K562 (cell line): Measurements from ENCODE around the gene SPHK1. TPM values are rescaled to one million over a fixed set of nuclear protein-coding genes. Genes with fewer than 3 reads are reported as not detected.

ENCODE experiments used
- ATAC-seq: fragments of 200-7000 bp; cut with Tn5 transposase; 3 replicates; pipeline ENCODE4 v1.9.1; 2020; ENCODE audit warnings: moderate library complexity
- BruUV-seq: library from RNA; stranded (reverse); fragments of 400-500 nt; replicated peaks from 2 replicates; lab custom pipeline; 2021; lab: Mats Ljungman, UMichigan
- CTCF ChIA-PET: fragments of 300-600 bp; formaldehyde crosslinking; extraction: SDS; loops from one replicate; lab custom pipeline; 2021; ENCODE audit warnings: low intra/inter-chr PET ratio; lab: Yijun Ruan, JAX
- POLR2A ChIA-PET: fragments of 300-600, 350-650 bp; sonication (Branson Sonifier 250); formaldehyde crosslinking; extraction: SDS; loops from one replicate; lab custom pipeline; 2021; ENCODE audit warnings: antibody characterized with exemption, inconsistent platforms; lab: Yijun Ruan, JAX
- DNase-seq, 4 experiments: peaks; one replicate each; pipeline versions ENCODE4 v3.0.0 to v3.0.0-alpha.2; 2011 to 2018; ENCODE audit warnings: low spot score in 3 of 4, mixed read lengths in 3 of 4; ENCODE audit errors: extremely low read depth in 1 of 4
- FAIRE-seq: peaks from 2 replicates; lab custom pipeline; 2011; peaks lifted over from hg19 to GRCh38; lab: Jason Lieb, UNC
- H2AFZ ChIP-seq: 2 replicates; pipeline ENCODE4 v1.6.0; 2011; ENCODE audit warnings: low read depth, low read length, control low read depth, inconsistent platforms
- H3K27ac ChIP-seq: fragments of 200-600 bp; 3 replicates; pipeline ENCODE4 v1.8.0; 2011; ENCODE audit warnings: low read depth, mild to moderate bottlenecking, control low read depth, inconsistent platforms, low read length, moderate library complexity, mixed read lengths; ENCODE audit errors: extremely low read depth
- H3K27me3 ChIP-seq, 2 experiments: fragments of 300-600 bp in 1 of 2; 2 replicates in 1 of 2; 3 replicates in 1 of 2; pipeline versions ENCODE4 v1.6.0 to v1.8.0; 2011; ENCODE audit warnings: inconsistent platforms in 2 of 2, low read length in 2 of 2, mild to moderate bottlenecking in 1 of 2, mixed read lengths in 1 of 2, moderate library complexity in 1 of 2; ENCODE audit not compliant: control insufficient read depth in 2 of 2, insufficient read depth in 2 of 2
- H3K36me3 ChIP-seq: fragments of 300-600 bp; 3 replicates; pipeline ENCODE4 v1.8.0; 2011; ENCODE audit warnings: mild to moderate bottlenecking, low read length, inconsistent platforms; ENCODE audit not compliant: control insufficient read depth, insufficient read depth
- H3K4me1 ChIP-seq, 2 experiments: fragments of 200-600 bp in 1 of 2; replicated peaks in 1 of 2; 2 replicates in 1 of 2; 3 replicates in 1 of 2; pipeline versions ENCODE4 v1.5.1 to v1.8.0; 2011; ENCODE audit warnings: inconsistent platforms in 2 of 2, low read length in 2 of 2, mild to moderate bottlenecking in 1 of 2, mixed read lengths in 1 of 2, moderate library complexity in 1 of 2; ENCODE audit not compliant: control insufficient read depth in 2 of 2, insufficient read depth in 2 of 2
- H3K4me2 ChIP-seq: 2 replicates; pipeline ENCODE4 v1.6.1; 2011; ENCODE audit warnings: low read length, control low read depth, inconsistent platforms, mixed read lengths; ENCODE audit not compliant: insufficient read depth
- H3K4me3 ChIP-seq: fragments of 200-600 bp; sonication (generic), shearing (Covaris generic); 2 replicates; pipeline ENCODE4 v1.5.1; 2016; ENCODE audit warnings: control low read depth, inconsistent platforms
- H3K79me2 ChIP-seq: fragments of 200-600 bp; 3 replicates; pipeline ENCODE4 v1.8.0; 2011; ENCODE audit warnings: low read length, inconsistent platforms; ENCODE audit not compliant: control insufficient read depth, insufficient read depth
- H3K9ac ChIP-seq, 2 experiments: 2 replicates each; pipeline versions ENCODE4 v1.6.0 to v1.6.1; 2011; ENCODE audit warnings: low read depth in 2 of 2, low read length in 2 of 2, control low read depth in 1 of 2, inconsistent platforms in 1 of 2, mild to moderate bottlenecking in 1 of 2, mixed read lengths in 1 of 2; ENCODE audit not compliant: insufficient read depth in 1 of 2
- H3K9me1 ChIP-seq: one replicate; pipeline ENCODE4 v1.6.0; 2011; ENCODE audit warnings: inconsistent platforms, mild to moderate bottlenecking, low read length, moderate library complexity; ENCODE audit not compliant: control insufficient read depth, insufficient read depth
- H3K9me3 ChIP-seq: replicated peaks from 2 replicates; pipeline ENCODE4 v1.5.1; 2011; ENCODE audit warnings: low read depth, low read length, inconsistent platforms; ENCODE audit not compliant: control insufficient read depth, insufficient read depth
- H4K20me1 ChIP-seq: replicated peaks from 2 replicates; pipeline ENCODE4 v1.6.1; 2011; ENCODE audit warnings: low read length, inconsistent platforms, mixed read lengths; ENCODE audit not compliant: control insufficient read depth, insufficient read depth
- ARID3A ChIP-seq: IDR thresholded peaks from 2 replicates; pipeline ENCODE4 v1.6.1; 2012; ENCODE audit warnings: low read depth, low read length, improper control_type of control experiment, borderline replicate concordance
- FOSL1 ChIP-seq: fragments of 200-800 bp; sonication (Bioruptor generic); conservative IDR thresholded peaks from 2 replicates; pipeline ENCODE4 v1.6.1; 2016; ENCODE audit warnings: missing genetic modification characterization, missing compliant biosample characterization
- KLF13 ChIP-seq: fragments of 450-650 bp; IDR thresholded peaks from 2 replicates; pipeline ENCODE4 v1.6.1; 2016; ENCODE audit warnings: missing genetic modification characterization, low read depth, mild to moderate bottlenecking, missing compliant biosample characterization, moderate library complexity, borderline replicate concordance
- MEIS2 ChIP-seq: fragments of 450-650 bp; IDR thresholded peaks from 2 replicates; pipeline ENCODE4 v1.6.1; 2014; ENCODE audit warnings: mild to moderate bottlenecking; ENCODE audit not compliant: partially characterized antibody
- PBX2 ChIP-seq, 2 experiments: IDR thresholded peaks in 1 of 2; conservative IDR thresholded peaks in 1 of 2; 2 replicates each; pipeline ENCODE4 v1.6.1; 2016; ENCODE audit warnings: low read depth in 2 of 2, mild to moderate bottlenecking in 1 of 2, missing compliant biosample characterization in 1 of 2, missing genetic modification characterization in 1 of 2, moderate library complexity in 1 of 2
- YBX1 ChIP-seq: fragments of 450-650 bp; IDR thresholded peaks from 2 replicates; pipeline ENCODE4 v1.7.1; 2016; ENCODE audit warnings: mild to moderate bottlenecking
- WGBS: fragments of 100-300 bp; shearing (Covaris generic); methylation state at CpG from one replicate; pipeline ENCODE4 v1.1.6; 2016; ENCODE audit warnings: low coverage, mixed read lengths; ENCODE audit not compliant: insufficient coverage; ENCODE audit errors: missing lambda C conversion rate; 5-methylcytosine and 5-hydroxymethylcytosine counted together
- in situ Hi-C: fragments of 300-500 bp; cut with MboI; formaldehyde crosslinking; loops from 4 replicates; pipeline ENCODE4 v1.15.0; 2018; ENCODE audit warnings: inconsistent platforms, mixed read lengths
- intact Hi-C: fragments of 100-400 bp; cut with micrococcal nuclease; formaldehyde crosslinking; loops from 2 replicates; pipeline ENCODE4 v1.14.2; 2022
- polyA plus RNA-seq, 8 experiments: library from polyadenylated mRNA; depleted of rRNA in 4 of 8; stranded (reverse) in 5 of 8; unstranded in 3 of 8; fragments of >200 nt; fragmentation: Nextera tagmentation in 2 of 8; fragmentation: Illumina TruSeq in 1 of 8; extraction: Ambion mirVana in 2 of 8; extraction: Trizol in 1 of 8; gene quantifications; 2 replicates each; pipeline versions ENCODE4 v1.2.1 to v1.2.3, GENCODE V29; 2011 to 2014; ENCODE audit warnings: inconsistent platforms in 1 of 8, missing spikeins in 1 of 8
- total RNA-seq, 7 experiments: library from RNA; depleted of rRNA in 6 of 7; stranded (reverse); fragments of >200 nt in 6 of 7; fragmentation: Illumina TruSeq in 2 of 7; extraction: Trizol in 2 of 7; gene quantifications; 2 replicates each; pipeline versions ENCODE4 v1.2.1 to v1.2.3, GENCODE V29; 2011 to 2021; ENCODE audit warnings: low replicate concordance in 1 of 7

SPHK1 gene
- total and polyA plus RNA-seq, 9 of the 15 experiments (the other 6 are each of a cell fraction or from before 2014, with no cell fraction given) = 0.21 to 60.3 (median 14.5) TPM

GRCh38 chr17:76337413-76337777 lies 47.0 kb upstream of the SPHK1 start:
- 80% methylated on average over 6 of the region's 6 CpGs for WGBS
- Histone ChIP-seq H3K4me2 (no peak overlapping the region), H3K27ac (no peak overlapping the region), H3K36me3 (peaks cover 15% of the 10 kb centered on the region; the same call in 1 of the 3 replicates), H3K9me3 (no peaks in the 10 kb centered on the region), H3K79me2 (peaks cover 3% of the 10 kb centered on the region; the same call in 1 of the 3 replicates), H3K4me3 (no peak overlapping the region), H3K27me3 (no peaks in the 10 kb centered on the region), H3K9ac (no peak overlapping the region), H4K20me1 (no peaks in the 10 kb centered on the region), H3K9me1 (no peaks in the 10 kb centered on the region), H2AFZ (no peak overlapping the region), H3K4me1 (no peaks in the 10 kb centered on the region; a peak in 1 of 5 replicates)
- intact Hi-C loops = no loop called here
- in situ Hi-C loops = no loop called here
- TF ChIP-seq ARID3A (no peak), KLF13 (no peak), FOSL1 (tag) (peak; percentile 58), YBX1 (no peak), PBX2 (CRISPR knock-in tag; IDR thresholded peaks at IDR 0.05; ENCODE audit: low read depth) (no peak), PBX2 (tag; conservative IDR thresholded peaks at IDR 0.05; ENCODE audit: low read depth) (0 out of 2 replicates have a peak, but pooled peaks have one; percentile 20), MEIS2 (peak; percentile 26)
- ChIA-PET POLR2A (interaction anchor here (0.7 to 1.9 kb wide), 3 partner anchors 10 to 552 kb away, joined by 4 to 6 read pairs (median 6); partner anchors contain the start of gene PRPSAP1), CTCF (no interaction called here)
- DNase-seq (no peak), ATAC-seq (no peak), FAIRE-seq (no peak)
- no TSS peak for BruUV-seq
